Anterior cingulate cortex (tissue), 58 donors: ENCODE measurements around the gene FANK1.
A peak's percentile ranks its signal among the peaks of the same experiment; 100 is the strongest.
"Not testable (repeated sequence)": the region's sequence is repeated elsewhere in the genome, so short reads cannot be mapped to it uniquely, and the experiment has no call there.

ENCODE experiments used
- DNase-seq, 58 donors: peaks; one replicate each; lab custom pipeline; 2025; lab: John Stamatoyannopoulos, UW

Gene FANK1

DNA sequence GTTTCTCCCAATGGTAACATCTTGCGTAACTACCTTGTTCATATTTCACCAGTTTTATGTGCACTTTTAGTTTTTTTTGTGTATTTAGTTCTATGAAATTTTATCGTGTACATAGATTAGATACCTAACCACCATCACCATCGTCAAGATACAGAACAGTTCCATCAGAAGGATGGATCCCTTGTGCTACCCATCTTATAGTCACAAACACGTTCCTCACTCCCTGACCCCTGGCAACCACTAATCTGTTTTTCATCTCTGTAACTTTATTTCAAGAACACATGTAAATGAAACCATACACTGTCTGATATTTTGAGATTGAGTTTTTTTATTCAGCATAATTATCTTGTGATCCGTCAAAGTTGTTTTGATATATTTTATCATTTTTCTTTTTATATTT lies 29.9 kb downstream of the FANK1 start:
- no peak for DNase-seq

DNA sequence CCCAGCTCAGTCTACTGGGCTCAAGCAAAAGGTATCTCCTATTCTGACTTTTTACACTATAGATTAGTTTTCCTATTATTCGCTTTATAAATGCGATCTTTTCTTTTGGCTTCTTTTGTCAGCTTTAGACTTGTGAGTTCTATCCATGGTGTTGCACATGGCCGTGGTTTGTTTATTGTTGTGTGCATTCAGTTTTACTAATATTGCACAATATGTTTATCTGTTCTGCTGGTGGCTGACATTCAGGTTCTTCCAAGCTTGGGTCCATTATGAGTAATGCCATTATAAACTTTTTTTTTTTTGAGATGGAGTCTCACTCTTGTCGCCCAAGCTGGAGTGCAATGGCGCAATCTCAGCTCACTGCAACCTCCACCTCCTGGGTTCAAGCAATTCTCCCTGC lies 30.9 kb downstream of the FANK1 start:
- DNase-seq = not testable (repeated sequence)

DNA sequence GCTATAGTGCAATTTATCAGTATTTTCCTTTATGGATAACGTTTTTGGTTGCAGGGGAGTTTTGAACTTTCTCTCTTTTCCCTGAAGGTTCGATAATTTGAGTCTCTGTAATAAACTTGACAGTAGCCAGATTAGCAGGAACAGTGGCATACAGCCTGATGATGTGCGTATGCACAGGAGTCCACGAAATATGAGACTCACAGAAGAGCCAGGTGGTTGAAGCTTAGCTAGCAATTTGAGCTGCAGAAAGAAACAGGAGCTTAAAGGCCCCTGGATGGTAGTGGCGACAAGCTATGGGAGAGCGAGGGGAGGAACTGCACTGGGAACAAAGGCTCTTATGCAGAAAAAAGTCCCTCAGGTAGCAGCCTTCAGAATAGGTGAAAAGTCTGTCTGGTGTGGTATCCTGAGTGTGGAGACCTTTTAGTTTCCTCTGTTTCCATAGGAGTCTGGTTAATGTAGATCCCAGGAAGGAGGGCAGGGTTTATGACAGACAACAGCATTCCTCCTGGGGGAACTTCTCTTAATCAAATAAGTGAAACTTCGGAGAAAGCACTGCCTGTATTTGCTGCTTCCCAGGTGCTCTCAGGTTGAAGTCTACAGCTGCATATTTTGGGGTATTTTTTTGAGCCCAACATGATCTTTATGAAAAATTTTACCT lies 32.7 kb downstream of the FANK1 start:
- no peak for DNase-seq

DNA sequence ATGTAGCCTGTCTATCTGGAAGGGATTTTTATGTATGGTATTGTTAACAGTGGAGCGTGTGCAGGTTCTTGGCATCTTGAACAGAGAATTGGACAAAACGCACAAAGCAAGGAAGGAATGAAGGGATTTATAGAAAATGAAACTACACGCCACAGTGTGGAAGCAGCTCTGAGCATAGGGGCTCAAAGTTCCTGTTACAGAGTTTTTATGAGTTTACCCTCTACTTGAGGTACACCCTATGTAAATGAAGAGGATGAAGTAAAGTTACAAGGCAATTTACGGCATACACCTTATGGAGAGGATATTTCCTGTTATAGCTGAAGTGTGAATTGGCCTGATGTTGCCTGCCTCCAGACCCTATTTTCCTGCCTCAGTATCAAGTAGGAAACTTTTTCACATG lies 33.3 kb downstream of the FANK1 start:
- no peak for DNase-seq

DNA sequence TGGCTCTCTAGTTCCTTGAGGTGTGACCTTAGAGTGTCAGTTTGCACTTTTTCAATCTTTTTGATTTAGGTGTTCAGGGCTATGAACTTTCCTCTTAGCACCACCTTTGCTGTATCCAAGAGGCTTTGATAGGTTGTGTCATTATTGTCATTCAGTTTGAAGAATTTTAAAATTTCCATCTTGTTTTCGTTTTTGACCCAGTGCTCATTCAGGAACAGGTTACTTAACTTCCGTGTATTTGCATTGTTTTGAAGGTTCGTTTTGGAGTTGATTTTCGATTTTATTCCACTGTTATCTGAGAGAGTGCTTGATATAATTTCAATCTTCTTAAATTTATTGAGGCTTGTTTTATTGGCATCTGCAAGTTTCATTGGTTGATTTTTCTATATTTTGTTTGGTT lies 37.3 kb downstream of the FANK1 start:
- no peak for DNase-seq

DNA sequence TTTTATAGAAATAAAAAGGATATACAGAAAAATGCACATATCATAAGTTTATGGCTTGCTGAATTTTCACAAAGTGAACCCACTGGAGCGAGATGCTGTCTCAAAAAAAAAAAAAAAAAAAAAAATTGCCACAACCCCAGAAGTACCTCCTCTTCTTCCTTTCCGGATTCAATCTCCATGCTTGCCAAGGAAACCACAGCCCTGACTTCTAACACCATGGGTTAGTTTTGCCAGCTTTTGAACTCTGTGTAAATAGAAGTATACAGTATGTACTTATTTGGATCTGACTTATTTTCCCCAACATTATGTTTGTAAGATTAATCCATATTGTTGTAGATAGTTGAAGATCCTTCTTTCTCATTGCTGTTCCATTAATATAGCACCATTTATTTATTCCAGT lies 40.0 kb downstream of the FANK1 start:
- DNase-seq = no peak

DNA sequence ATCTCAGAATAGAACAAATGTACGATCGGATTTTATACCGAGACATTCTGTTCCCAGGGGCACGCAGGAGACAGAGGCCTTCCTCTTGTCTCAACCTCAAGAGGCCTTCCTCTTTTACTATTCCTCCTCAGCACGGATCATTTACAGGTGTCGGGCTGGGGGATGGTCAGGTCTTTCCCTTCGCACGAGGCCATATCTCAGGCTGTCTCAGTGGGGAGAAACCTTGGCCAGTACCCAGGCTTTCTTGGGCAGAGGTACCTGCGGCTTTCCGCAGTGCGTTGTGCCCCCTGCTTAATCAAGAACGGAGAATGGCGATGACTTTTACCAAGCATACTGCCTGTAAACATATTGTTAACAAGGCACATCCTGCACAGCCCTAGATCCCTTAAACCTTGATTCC lies 44.2 kb downstream of the FANK1 start:
- DNase-seq = no peak

DNA sequence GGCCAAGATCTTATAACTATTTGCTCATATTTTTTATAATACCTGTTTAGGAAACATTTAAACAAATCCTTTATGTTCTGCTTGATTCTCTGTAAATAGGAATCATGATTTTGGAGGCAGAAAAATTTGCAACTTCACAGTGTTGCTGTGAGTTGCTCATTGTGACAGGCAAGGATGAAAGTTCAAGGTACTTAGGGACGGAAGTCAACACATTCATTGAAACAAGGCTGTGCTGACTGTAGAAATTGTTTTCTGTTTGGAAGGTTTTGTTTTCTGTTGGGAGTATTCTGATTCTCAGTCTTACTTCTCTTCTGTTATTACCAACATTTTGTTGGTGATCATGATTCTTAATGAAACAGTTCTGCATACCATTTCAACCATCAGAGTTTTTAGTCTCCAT lies 54.9 kb downstream of the FANK1 start:
- no peak for DNase-seq

DNA sequence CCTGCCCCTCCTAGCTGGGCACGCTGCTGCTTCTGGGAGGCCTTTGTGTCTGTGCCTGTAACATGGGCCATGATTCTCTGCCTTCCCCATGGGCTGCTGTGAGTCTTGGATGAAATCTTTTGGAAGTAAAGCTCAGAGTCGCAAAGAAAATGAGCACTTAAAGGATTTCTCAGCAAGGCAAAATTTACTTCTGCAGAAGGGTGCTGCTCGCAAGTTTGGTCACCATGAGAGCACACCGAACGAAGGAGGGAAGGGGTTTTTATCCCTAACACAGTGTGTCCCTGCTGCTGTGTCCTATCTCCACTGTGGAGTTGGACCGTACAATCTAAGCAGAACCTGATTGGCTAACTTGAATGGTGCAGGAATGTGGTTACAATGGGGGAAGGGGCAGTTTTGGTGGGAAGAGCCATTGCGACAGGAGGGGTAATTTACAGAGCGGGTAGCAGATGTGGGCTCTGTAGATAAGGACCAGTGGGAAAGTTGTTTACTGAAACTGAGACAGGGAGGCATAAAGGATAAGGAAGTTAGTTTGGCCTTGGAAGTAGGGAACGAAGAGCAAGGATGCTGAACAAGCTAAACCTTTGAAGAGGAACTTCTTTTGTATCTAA lies 57.5 kb downstream of the FANK1 start:
- no peak for DNase-seq

DNA sequence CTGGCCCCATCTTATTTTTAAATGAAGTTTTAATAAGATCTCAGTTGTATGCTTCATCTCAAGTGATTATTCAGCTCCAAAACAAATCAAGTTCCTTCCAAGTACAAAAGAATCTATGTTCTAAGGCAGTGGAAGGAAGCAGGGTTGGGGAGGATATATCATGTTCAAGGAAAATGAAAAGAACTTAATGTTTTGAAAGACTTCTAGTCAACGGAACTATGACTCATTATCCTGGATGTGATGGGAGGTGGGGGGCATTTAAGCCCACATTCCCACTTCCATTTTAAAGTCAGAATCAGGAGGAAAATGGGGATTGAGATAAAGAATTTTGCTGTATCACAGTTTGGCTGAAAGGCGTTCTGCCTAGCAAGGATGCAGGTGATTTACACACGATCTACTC lies 59.4 kb downstream of the FANK1 start:
- DNase-seq = no peak

DNA sequence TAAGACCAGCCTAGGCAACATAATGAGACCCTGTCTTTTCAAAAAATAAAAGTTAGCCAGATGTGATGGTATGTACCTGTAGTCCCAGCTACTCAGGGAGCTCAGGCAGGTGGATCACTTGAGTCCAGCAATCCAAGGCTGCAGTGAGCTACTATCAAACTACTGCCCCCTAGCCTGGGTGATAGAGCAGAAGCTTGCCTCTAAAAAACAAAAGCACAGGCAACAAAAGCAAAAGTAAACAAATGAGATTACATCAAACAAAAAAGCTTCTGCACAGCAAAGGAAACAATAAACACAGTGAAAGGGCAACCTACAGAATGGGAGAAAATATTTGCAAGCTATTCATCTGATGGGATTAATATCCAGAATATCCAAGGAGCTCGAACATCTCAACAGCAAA lies 65.4 kb downstream of the FANK1 start:
- no peak for DNase-seq

DNA sequence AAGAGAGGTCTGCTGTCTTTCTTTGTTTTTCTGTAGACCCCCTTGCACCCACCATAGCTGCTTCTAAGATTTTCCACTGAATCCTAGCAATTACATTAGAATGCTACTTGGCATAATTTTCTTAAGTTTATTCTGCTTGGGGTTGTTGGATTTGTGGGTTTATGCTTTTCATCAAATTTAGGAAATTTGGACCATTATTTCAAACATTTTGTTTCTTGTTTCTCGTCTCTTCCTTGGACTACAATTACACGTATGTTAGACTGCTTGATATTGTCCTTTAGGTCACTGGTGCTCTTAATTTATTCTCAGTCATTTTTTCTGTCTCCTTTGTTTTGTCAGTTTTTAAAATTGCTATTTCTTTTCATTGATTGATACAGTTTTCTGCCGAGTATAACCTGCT lies 65.8 kb downstream of the FANK1 start:
- DNase-seq = no peak

DNA sequence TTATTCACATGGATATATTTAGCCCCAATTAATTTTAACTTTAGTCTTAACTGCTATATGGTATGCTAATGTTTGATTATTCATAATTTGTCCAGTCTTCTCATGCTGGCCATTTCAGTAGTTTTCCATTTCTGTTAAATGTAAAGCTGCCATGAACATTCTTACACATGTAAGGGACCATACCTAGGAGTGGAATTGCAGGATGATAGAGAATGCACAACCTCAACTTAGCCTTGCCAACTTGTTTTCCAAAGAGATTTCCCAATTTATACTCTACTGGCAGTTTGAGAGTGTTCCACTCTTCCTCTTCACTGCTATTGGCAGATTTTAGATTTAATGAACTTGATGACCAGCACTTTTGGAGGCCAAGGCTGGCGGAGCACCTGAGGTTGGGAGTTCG lies 68.2 kb downstream of the FANK1 start:
- no peak for DNase-seq

DNA sequence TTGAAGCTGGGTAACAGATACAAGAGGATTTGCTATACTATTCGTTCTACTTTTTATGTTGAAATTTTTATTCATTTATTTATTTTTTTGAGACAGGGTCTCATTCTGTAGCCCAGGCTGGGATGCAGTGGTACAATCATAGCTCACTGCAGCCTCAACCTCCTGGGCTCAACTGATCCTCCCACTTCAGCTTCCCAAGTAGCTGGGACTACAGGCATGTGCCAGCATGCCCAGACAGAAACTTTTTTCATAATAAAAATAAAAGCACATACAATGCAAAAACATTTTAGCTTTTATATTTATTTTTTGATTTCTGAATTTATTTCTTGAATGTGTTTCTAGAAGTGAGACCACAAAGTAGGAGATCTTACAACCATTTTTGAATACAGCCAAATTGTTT lies 71.2 kb downstream of the FANK1 start:
- DNase-seq = no peak

DNA sequence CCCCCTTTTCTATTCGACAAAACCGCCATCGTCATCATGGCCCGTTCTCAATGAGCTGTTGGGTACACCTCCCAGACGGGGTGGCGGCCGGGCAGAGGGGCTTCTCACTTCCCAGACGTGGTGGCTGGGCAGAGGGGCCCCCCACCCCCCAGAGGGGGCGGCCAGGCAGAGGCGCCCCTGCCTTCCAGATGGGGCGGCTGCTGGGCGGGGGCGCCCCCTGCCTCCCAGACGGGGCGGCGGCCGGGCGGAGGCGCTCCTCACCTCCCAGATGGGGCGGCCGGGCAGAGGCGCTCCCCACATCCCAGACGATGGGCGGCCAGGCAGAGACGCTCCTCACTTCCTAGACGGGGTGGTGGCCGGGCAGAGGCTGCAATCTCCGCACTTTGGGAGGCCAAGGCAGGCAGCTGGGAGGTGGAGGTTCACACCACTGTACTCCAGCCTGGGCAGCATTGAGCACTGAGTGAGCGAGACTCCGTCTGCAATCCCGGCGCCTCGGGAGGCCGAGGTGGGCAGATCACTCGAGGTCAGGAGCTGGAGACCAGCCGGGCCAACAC lies 73.8 kb downstream of the FANK1 start:
- not testable (repeated sequence) for DNase-seq

DNA sequence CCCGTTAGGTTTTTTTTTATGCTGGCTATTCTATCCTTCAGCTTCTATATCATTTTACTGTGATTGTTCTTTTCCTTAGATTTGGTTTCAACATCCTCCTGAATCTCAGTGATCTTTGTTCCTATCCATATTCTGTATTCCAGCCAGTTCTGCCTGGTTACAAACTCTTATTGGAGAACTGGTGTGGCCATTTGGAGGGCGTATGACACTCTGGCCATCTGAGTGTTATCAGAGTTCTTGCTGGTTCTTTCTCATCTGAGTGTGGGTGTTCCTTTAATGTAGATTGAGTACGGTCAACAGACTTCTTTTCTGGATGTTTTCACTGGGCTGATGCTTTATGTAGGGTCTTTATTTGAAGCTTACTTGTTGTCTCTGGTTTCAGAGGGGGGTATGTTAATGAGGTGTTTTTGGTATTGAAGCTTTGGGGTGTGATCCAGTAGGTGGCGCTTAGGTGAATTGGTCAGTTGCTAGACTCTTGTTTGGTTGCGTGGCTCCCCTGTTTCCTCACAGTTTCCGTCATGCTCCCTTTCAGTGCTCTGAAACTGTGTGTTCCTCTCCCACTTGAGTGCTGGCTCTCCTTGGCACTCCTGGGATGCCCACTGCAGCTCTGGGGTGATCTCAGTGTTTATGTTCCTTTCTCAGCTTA lies 80.7 kb downstream of the FANK1 start:
- no peak for DNase-seq

DNA sequence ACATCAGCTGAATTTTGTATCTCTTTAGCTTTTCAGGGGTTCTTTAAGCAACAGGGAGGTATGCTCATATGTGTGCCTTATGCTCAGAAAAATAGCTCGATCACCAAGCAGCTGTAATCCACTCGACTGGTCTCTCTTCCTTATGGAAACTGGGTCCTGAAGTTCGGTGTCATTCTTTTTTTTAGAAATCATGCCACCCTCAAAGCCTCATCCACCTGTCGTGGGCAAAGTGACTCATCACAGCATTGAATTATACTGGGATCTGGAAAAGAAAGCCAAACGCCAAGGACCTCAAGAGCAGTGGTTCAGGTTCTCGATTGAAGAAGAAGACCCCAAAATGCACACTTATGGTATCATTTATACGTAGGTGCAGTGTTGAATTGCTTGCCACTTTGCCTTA lies 83.6 kb downstream of the FANK1 start:
- DNase-seq = no peak

DNA sequence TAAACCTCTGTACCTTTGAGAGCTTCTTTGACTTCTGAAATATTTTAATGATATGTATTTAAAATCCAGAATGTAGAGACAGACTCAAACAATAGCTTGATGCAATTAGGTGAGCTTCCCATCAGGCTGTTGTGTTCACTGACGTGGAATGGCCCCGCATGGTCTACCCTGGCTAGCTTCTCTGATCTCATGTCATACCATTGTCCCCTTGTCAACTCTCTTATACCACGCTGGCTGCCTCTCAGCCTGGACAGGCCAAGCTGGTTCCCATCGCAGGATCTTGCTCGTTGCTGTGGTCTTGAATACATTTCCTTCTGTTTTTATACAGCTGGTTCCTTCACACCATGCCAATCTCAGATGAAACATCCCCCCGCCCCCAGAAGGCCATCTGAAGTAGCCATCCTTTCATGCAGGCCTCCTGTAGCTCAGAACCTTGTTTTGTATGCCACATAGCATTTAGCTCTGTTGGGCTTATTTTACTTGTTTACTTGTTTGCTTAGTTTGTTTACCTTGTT lies 84.2 kb downstream of the FANK1 start:
- DNase-seq = no peak

DNA sequence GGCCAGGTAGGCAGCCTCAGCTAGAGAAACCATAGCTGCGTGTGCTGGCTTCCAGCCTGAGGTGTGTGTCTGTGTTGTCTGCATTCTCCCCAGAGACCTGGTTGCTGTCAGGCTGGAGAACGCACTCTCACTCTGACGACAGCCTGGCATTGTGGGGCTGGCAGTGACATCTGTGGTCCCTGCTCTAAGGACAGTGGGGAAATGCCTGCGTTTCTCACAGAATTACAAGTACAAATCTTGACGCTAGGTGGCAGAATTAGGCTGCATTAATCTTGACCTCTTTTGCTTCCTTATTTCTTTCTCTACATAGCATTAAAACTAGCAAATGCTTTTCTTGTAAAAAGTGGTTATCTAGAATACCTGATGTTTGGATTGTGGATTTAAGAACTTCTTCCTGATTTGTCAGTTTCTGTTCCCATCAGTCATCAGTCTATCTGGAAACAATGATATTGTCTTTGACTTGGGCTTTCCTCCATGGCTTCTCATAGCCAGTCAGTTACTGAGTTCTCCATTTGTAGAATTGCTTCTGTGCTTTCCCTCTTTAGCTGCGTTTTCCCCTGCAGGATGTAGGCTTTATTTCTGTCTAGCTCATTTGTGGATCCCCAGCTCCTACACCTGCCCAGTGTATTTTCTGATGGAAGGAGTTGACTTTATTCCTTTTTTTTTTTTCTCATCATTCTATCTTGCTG lies 86.0 kb downstream of the FANK1 start:
- peak in 30 of 58 donors; percentile 3 to 64 (median 12) for DNase-seq

DNA sequence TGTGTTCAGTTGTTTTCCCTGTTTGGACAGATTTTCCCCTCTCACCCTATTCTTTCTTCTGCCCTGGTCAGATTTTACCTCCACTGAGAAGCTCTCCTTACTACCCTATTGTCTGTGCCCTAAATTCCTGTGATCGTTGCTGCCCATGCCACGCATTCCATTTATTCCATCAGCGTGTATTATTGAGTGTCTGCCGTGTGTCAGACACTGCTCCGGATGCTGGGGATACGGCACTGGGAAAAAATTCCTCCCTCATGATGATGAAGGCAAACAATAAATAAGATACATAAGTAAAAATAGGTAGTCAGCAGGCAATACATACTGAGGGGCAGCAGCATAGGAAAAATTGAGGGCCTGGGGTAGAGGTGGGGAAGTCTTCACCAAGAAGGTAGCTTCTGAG lies 86.8 kb downstream of the FANK1 start:
- no peak for DNase-seq

DNA sequence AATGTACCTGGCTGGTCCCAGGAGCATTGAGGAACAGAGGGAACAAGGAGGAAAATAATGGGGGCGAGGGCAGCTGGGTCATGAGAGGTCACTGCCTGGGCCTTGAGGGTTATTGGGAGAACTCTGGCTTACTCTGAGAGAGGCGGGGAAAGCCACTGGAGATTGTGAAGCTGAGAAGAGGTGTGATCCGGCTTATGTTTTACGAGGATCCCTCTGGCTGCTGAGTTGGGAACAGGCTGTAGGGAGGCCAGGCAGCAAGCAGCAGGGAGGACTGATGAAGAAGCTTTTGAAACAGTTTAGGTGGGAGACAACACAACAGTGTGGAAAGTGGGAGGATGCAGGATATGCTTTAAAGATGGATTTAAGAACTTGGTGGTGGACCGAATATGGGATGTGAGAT lies 87.3 kb downstream of the FANK1 start:
- DNase-seq = no peak
